KOPT-K1 (cell line): ENCODE data around the gene GTF2A2.
"Not testable (repeated sequence)": the region's sequence is repeated elsewhere in the genome, so short reads cannot be mapped to it uniquely, and the experiment has no call there.

Experiments
- H3K27ac ChIP-seq: fragments of 200-600 bp; sonication (generic); 2 replicates; pipeline ENCODE4 v1.5.1; 2016; ENCODE audit warnings: antibody characterized with exemption, mild to moderate bottlenecking, low read depth, low read length; ENCODE audit not compliant: poor library complexity, severe bottlenecking
- H3K36me3 ChIP-seq: fragments of 200-600 bp; sonication (generic); 2 replicates; pipeline ENCODE4 v1.5.1; 2017; ENCODE audit warnings: antibody characterized with exemption, mild to moderate bottlenecking, low read length, moderate library complexity; ENCODE audit not compliant: insufficient read depth
- H3K9me3 ChIP-seq: fragments of 200-600 bp; sonication (generic); 2 replicates; pipeline ENCODE4 v1.5.1; 2017; ENCODE audit warnings: antibody characterized with exemption, low read length, mild to moderate bottlenecking; ENCODE audit not compliant: insufficient read depth, poor library complexity, severe bottlenecking

GTF2A2 gene

GRCh38 chr15:59644756-59645155, 12.6 kb downstream of the GTF2A2 start:
- Histone ChIP-seq H3K36me3 (peaks cover 79% of the 10 kb centered on the region), H3K9me3 (no peaks in the 10 kb centered on the region), H3K27ac (no peak overlapping the region)

DNA sequence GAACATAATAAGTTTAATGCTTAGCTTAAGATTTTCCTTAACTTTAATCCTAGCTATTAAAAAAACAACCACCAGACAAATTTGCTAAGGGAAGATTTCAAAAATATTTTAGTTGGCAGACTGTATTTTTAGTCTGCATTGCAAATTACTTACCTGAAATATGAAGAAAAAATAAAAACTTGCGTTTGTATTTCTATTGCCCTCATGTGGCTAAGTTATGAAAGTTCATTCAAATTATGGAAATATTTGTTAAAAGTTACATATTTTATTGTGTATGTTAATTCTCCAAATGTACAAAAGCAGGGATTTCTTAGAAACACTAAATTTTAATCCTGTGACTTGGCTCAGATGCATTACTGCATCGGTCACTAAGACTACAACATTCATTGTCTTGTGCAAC, 15.0 kb downstream of the GTF2A2 start:
- no peak overlapping the region for H3K27ac ChIP-seq
- H3K36me3 ChIP-seq = peaks cover 78% of the 10 kb centered on the region
- no peaks in the 10 kb centered on the region for H3K9me3 ChIP-seq

- peaks cover 48% of the 10 kb centered on the region for H3K36me3 ChIP-seq
- H3K27ac ChIP-seq = not testable (repeated sequence)
Measured at GRCh38 chr15:59637507-59637906, 19.8 kb downstream of the GTF2A2 start.

GRCh38 chr15:59636184-59636583, 21.1 kb downstream of the GTF2A2 start:
- Histone ChIP-seq H3K9me3 (no peaks in the 10 kb centered on the region), H3K27ac (no peak overlapping the region), H3K36me3 (peaks cover 38% of the 10 kb centered on the region)

More at GRCh38 chr15:59637507-59637906, 19.8 kb downstream of the GTF2A2 start:
- H3K9me3 ChIP-seq = not testable (repeated sequence)

GRCh38 chr15:59632714-59633113, 24.6 kb downstream of the GTF2A2 start:
- Histone ChIP-seq H3K36me3 (peaks cover 6% of the 10 kb centered on the region), H3K9me3 (no peaks in the 10 kb centered on the region), H3K27ac (no peak overlapping the region)

- no peaks in the 10 kb centered on the region for H3K36me3 ChIP-seq
- no peaks in the 10 kb centered on the region for H3K9me3 ChIP-seq
- no peak overlapping the region for H3K27ac ChIP-seq
Measured at GRCh38 chr15:59622289-59622688, 35.0 kb downstream of the GTF2A2 start.

DNA sequence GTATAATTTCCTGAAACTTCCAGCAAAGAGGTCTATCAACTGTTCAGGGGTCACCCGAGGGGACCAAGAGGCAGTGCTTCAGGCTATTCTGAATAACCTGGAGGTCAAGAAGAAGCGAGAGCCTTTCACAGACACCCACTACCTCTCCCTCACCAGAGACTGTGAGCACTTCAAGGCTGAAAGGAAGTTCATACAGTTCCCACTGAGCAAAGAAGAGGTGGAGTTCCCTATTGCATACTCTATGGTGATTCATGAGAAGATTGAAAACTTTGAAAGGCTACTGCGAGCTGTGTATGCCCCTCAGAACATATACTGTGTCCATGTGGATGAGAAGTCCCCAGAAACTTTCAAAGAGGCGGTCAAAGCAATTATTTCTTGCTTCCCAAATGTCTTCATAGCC, 38.9 kb downstream of the GTF2A2 start:
- Histone ChIP-seq H3K36me3 (no peaks in the 10 kb centered on the region), H3K9me3 (no peaks in the 10 kb centered on the region), H3K27ac (no peak overlapping the region)

DNA sequence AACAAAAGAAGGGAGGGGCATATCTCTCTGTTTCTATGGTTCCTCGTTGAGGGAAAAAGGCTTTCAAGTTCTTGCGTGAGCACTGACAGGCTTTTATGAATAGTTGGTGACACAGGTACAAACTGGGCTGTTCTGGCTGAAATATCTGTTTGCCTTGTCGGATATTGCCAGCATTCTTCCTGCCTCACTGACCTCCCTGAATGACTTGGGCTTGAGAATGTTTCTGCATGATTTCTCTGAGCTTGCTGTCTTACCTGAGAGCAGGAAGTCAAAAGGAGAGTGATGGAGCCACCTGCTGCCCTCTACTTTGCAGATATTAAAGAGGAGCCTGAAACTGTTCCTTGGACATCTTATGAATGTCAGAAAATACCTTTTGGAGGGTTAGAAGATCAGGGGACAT, 40.9 kb downstream of the GTF2A2 start:
- H3K27ac ChIP-seq = no peak overlapping the region
- H3K9me3 ChIP-seq = no peaks in the 10 kb centered on the region
- H3K36me3 ChIP-seq = no peaks in the 10 kb centered on the region

DNA sequence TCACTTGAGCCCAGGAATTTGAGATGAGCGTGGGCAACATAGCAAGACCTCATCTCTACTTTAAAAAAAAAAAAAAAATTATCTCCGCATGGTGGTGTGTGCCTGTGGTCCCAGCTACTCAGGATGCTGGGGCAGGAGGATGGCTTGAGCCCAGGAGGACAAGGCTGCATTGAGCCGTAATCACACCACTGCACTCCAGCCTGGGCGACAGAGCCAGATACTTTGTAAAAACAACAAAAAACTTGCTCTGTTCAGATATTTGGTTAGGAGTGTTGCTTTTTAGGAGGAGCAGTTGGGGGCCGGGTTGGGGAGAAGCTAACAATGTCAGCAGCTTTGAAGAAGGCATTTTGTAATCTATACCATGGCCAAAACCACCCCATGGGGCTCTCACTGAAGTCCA, 41.7 kb downstream of the GTF2A2 start:
- Histone ChIP-seq H3K27ac (no peak overlapping the region), H3K36me3 (no peaks in the 10 kb centered on the region), H3K9me3 (no peaks in the 10 kb centered on the region)

- H3K9me3 ChIP-seq = no peaks in the 10 kb centered on the region
- no peaks in the 10 kb centered on the region for H3K36me3 ChIP-seq
- no peak overlapping the region for H3K27ac ChIP-seq
Measured at GRCh38 chr15:59614153-59614552, 43.2 kb downstream of the GTF2A2 start.

DNA sequence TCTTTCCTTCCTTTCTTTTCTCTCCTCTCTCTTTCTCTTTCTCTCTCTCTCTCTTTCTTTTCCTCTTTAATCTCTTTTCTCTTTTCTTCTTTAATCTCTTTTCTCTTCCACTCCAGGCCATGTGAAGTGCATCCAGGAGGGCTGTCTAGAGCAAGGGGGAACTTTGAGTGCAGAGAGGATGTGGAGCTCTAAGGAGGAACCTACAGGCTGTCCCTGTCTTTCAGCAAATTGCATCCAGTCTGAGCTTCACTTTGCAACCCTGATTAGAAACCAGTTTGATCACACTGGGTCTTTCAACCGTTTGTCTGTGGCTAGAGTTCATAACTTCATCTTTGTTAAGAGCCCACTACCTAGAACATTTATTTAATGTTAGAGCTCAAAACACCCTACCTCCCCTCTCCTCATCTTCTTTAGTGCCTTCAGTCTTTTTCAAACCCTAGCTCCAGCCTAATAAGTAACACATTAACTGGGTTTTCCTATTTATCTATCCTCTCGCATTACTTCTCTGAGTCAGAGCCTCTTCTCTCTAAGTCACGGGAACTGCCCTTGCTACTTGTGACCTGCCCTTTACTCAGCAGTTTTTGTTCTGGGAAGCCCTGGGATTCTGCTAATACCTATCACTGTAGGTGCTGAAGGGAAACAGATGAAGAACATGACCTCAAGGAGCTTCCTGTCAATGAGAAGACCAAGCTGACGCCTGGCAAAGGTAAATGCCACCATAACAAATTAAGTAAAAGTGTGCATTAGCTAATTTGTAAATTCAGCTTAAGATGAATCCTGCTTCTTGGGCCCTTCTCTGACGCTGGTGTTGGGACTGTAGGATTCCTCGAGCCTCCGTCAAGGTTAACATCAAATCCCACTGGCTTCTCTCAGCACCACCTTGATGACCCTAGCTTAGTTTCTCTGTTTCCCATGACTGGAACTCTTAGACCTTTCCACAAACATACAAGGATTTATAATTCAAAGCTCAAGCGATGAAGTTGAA, 45.7 kb downstream of the GTF2A2 start, which contains the start of gene GCNT3:
Gene GCNT3 (plus strand): TSS at position 508 of the 985 bp plus-strand sequence. CDS start 6,456 bp downstream, outside the sequence.
- Histone ChIP-seq H3K27ac (no peak within 1 kb of the TSS), H3K36me3 (no peaks in the 10 kb centered on the region), H3K9me3 (no peaks in the 10 kb centered on the region)

- Histone ChIP-seq H3K9me3 (no peaks in the 10 kb centered on the region), H3K27ac (no peak overlapping the region)
Measured at GRCh38 chr15:59609730-59610712, 47.3 kb downstream of the GTF2A2 start.

GRCh38 chr15:59605994-59606393, 51.3 kb downstream of the GTF2A2 start:
- Histone ChIP-seq H3K27ac (no peak overlapping the region), H3K9me3 (peaks cover 25% of the 10 kb centered on the region), H3K36me3 (no peaks in the 10 kb centered on the region)

More at GRCh38 chr15:59609730-59610712, 47.3 kb downstream of the GTF2A2 start:
- no peaks in the 10 kb centered on the region for H3K36me3 ChIP-seq

DNA sequence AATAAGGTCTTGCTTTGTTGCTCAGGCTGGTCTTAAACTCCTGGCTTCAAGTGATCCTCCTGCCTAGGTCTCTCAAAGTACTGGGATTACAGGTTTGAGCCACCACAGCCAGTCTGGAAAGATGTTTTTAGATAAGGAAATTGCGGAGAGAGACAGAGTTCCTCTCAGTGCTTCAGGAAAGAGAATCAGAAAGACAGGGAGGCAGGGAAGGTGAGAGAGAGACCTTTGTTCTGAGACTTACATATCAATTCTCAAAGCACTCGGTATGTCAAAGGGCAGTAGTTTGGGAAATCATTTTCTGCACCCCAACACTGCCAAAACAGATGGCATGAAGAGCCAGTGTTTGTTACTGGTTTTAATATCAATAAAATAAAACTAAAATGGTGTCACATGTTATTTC, 58.9 kb downstream of the GTF2A2 start:
- no peak overlapping the region for H3K27ac ChIP-seq
- no peaks in the 10 kb centered on the region for H3K36me3 ChIP-seq
- peaks cover 14% of the 10 kb centered on the region for H3K9me3 ChIP-seq

- H3K36me3 ChIP-seq = no peaks in the 10 kb centered on the region
Measured at GRCh38 chr15:59596640-59597039, 60.7 kb downstream of the GTF2A2 start.

More at GRCh38 chr15:59596640-59597039, 60.7 kb downstream of the GTF2A2 start:
- Histone ChIP-seq H3K27ac (no peak overlapping the region), H3K9me3 (peaks cover 8% of the 10 kb centered on the region)
